HG03045 (cell line): ENCODE data around the gene DNAJC11.
"Not testable (repeated sequence)": the region's sequence is repeated elsewhere in the genome, so short reads cannot be mapped to it uniquely, and the experiment has no call there.

Experiments
- ATAC-seq: cut with Tn5 transposase; IDR thresholded peaks from one replicate; pipeline ENCODE4 v1.9.1; 2021; ENCODE audit warnings: mild to moderate bottlenecking, moderate library complexity; ENCODE audit not compliant: unreplicated experiment

The DNAJC11 gene

GRCh38 chr1:6699915-6700314 lies 1.7 kb downstream of the DNAJC11 start:
- ATAC-seq = not testable (repeated sequence)

DNA sequence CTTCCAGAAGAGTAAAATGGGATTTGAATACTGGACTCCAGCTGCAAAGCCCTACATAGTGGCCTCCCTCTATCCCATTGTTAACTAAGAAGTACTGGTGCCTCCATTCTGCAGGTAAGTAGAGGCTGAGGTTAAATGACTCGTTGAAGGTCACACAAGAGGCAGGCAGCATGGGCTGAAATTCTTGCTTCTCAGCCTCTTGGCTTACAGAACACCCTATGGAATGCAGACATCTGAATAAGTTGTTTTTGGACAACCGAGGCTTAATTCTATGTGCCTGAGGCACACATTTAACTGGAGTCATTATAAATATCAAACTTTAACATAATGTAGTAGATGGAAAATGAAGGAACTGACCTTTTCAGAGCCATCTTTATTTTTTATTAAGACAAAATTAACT lies 5.7 kb downstream of the DNAJC11 start:
- ATAC-seq = no peak

GRCh38 chr1:6694121-6694713 lies 7.4 kb downstream of the DNAJC11 start:
- no peak for ATAC-seq

DNA sequence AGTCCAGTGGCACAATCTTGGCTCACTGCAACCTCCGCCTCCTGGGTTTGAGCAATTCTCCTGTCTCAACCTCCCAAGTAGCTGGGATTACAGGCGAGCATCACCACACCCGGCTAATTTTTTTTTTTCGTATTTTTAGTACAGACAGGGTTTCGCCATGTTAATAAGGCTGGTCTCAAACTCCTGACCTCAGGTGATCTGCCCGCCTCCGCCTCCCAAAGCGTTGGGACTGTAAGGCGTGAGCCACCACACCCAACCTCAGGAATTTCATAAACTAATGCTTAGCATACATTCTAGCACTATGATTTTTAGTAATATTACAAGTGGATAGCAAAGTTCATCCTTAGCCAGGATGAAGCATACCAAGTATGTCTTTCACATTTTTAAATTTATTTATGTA lies 8.7 kb downstream of the DNAJC11 start:
- ATAC-seq = no peak

DNA sequence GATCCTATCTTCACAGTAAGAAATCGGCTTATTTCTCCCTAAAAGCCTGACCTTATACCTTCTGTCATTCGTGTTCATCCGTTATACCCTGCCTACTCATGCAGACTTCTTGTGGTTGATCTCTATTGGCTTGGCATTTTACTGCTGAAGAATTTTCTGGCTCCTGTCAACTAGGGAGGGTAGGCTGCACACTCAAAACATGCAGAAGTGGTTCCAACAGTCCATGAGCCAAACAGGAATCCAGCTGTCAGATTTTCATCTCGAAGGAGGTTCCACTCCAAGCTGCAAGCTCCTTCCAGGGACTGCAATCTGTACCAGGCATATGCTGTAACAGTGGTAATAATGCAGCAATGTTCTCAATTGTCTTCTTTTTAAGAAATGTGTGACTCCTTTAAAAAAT lies 10.1 kb downstream of the DNAJC11 start:
- no peak for ATAC-seq

- no peak for ATAC-seq
These were observed 11.4 kb downstream of the DNAJC11 start for GRCh38 chr1:6690186-6690585.

DNA sequence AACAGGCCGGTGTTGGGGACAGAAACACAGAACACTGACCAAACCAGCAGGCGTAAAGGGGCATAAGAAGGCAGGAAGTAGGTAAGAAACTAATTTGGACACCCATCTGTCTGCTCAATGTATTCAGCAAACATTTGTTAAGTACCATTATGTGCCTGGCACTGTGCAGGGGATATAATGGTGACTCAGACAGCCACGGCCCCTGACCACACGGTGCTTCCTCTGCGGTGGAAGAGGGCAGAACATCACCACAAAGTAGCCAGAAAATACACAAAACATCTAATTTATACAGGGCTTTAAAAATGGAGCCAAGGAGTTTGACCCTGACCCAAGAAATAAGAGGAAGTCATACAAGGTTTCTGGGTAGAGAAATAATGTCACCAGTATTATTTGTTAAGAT lies 12.9 kb downstream of the DNAJC11 start:
- ATAC-seq = no peak

DNA sequence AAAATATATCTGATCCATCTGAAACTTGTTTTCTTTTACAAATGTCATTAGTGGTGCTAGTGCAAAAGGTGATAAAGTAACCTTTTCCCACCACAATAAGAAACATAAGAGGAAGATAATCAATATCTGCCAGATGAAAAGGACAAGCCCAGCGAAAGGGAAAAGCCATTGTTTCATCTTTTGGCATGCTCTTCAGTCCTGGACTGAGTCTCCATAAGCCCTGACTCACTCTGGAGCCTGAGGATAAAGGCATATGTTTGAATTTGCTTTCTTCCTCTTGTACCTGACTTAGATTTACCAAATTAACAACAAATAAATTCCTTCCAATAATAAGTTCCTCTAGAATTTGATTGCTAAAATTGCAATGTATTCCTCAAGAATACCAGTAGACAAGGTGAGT lies 13.6 kb downstream of the DNAJC11 start:
- ATAC-seq = no peak

GRCh38 chr1:6686294-6686693 lies 15.3 kb downstream of the DNAJC11 start:
- ATAC-seq = no peak

DNA sequence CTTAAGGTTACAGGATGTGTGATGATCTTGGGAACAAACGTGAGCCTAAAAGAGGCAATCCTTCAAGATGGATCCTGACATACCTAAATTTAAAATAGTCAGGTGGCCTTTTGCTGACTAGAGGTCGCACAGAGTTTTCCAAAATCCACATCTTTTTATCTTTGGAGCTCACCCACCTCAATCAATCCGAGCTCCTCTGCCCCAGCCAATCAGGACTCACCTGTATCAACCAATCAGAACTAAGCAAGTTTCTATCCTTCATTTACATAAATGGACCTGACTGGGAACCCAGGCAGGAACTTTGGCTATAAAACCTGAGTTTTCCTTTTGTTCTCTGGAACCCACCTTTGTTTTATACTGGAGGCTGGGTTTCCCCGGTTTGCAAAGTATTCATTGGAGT lies 16.2 kb downstream of the DNAJC11 start:
- no peak for ATAC-seq

GRCh38 chr1:6683434-6683833 lies 18.2 kb downstream of the DNAJC11 start:
- no peak for ATAC-seq

- no peak for ATAC-seq
These were observed 25.7 kb downstream of the DNAJC11 start for GRCh38 chr1:6675941-6676340.

GRCh38 chr1:6674771-6675170 lies 26.8 kb downstream of the DNAJC11 start:
- ATAC-seq = no peak

DNA sequence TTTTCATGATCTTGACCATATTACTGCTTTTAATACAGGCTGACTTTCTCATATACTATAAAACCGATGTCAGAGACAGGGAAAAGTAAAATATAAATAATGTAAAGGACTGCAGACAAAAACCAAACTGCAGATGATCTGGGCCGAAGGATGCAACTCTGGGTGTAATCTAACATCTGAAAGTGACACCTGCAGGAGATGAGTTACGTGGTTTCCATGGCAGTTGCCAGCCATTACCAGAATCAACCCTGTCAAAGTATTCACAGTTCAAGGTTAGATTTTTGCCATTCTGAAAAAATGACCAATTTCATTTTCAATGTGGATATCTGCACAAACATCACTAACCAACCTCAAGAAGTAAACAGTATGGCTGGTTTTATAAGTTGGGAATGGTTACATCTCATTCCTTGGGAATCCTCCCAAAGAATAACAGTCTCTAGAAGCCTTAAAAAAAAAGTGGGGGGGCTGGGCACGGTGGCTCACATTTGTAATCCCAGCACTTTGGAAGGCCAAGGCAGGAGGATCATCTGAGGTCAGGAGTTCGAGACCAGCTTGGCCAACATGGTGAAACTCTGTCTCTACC lies 27.7 kb downstream of the DNAJC11 start:
- no peak for ATAC-seq

- ATAC-seq = no peak
These were observed 29.1 kb downstream of the DNAJC11 start for GRCh38 chr1:6672558-6672957.

GRCh38 chr1:6668503-6668902 lies 33.1 kb downstream of the DNAJC11 start:
- no peak for ATAC-seq

DNA sequence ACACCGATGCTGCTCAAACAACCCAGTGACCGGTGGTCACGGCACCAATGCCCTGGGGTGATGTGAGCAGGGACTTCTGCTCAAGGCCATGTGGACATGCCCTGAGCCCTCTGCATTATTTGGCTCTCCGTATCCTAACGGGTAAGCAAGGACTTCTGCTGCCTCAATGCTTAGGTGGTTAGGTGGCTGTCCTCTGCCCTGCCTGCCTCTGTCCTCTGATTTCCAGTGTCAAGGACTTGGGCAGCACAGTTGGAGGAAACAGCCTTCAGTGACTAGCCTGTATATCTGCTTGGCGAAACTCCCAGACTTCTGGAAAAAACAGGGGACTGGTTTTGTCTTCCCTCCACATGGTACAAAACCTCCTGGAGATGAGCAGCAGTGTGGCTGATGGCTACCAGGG lies 34.5 kb downstream of the DNAJC11 start:
- no peak for ATAC-seq

DNA sequence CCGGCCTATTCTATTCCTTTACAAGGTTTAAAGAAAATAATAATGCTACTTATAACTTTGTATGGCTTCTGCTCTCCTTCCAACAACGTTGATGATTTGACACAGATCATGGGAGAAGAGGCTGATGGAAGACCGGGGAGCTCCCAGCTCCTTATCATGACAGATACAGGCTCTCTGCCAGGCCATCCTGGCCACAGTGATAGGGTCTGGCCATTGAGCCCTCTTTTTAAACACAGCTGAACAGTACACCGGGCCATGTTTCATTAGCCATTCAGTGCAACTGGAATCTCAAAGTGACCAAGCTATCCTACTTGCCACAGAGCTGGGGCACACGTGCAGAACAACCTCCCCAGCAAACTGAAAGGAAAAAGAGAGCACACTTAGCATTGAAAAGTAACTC lies 34.9 kb downstream of the DNAJC11 start:
- ATAC-seq = no peak

DNA sequence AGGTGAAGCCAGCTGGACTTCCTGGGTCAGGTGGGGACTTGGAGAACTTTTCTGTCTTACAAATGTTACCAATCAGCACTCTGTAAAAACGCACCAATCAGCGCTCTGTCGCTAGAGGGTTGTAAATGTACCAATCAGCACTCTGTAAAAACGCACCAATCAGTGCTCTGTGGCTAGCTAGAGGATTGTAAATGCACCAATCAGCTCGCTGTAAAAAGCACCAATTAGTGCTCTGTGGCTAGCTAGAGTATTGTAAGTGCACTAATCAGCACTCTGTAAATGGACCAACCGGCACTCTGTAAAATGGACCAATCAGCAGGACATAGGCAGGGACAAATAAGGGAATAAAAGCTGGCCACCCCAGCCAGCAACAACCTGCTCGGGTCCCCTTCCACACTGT lies 39.1 kb downstream of the DNAJC11 start:
- ATAC-seq = not testable (repeated sequence)

- ATAC-seq = no peak
These were observed 41.1 kb downstream of the DNAJC11 start for GRCh38 chr1:6660415-6661049.

- ATAC-seq = no peak
These were observed 43.1 kb downstream of the DNAJC11 start for GRCh38 chr1:6658359-6659060.

DNA sequence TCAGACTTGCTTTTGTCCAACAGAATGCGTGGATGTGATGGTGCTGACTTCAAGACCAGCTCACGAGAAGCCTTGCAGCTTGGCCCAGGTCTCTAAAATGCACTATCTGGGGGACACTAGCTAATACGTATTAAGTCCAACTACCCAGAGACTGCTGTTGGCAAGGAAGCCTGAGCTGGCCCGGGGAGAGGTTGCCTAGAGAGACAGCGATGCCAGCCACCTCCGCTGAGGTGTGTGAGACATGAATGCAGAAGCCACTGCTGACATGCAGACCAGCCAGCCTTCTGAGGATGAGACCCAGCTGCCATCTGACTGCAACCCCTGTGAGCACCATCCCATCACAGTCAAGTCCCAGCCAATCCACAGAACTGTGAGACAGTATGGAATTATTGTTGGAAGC lies 44.5 kb downstream of the DNAJC11 start:
- no peak for ATAC-seq
